ENCODE data around the gene OR4E2. TPM values are rescaled to one million over a fixed set of nuclear protein-coding genes. Genes with fewer than 3 reads are reported as not detected.

Gene OR4E2
- total and polyA plus RNA-seq, 2 experiments from 2014 or later: not detected

GRCh38 chr14:21652209-21652808 is 1.3 kb upstream of the OR4E2 start:
- no peak overlapping the region for H2AFZ ChIP-seq
- H3K9me3 ChIP-seq (ENCODE audit: low read depth): no peaks in the 10 kb centered on the region
- no peaks in the 10 kb centered on the region for H3K36me3 ChIP-seq (replicated peaks; ENCODE audit: insufficient read depth, low read depth)
- 67% methylated on average over 1 of the region's 1 CpG for WGBS (ENCODE audit: low lambda C conversion rate, missing lambda C conversion rate)
- H3K9me2 ChIP-seq (replicated peaks; ENCODE audit: insufficient read depth): no peaks in the 10 kb centered on the region
- no peak for DNase-seq (ENCODE audit: low spot score)
- H3K4me3 ChIP-seq: no peak overlapping the region
- H3K4me2 ChIP-seq: no peak overlapping the region
- H3K27ac ChIP-seq: no peak overlapping the region
- H3K27me3 ChIP-seq: no peaks in the 10 kb centered on the region
- no peaks in the 10 kb centered on the region for H3K4me1 ChIP-seq (ENCODE audit: insufficient read depth)
- TF ChIP-seq EZH2 (IDR thresholded peaks at IDR 0.05; ENCODE audit: borderline replicate concordance) (no peak), EZH2phosphoT487 (IDR thresholded peaks at IDR 0.05; ENCODE audit: low read depth, severe bottlenecking, unreplicated experiment) (no peak), CTCF (IDR thresholded peaks at IDR 0.05; ENCODE audit: poor library complexity) (no peak)
- no peaks in the 10 kb centered on the region for H3K79me2 ChIP-seq
- H4K20me1 ChIP-seq (ENCODE audit: insufficient read depth, poor library complexity, severe bottlenecking): no peaks in the 10 kb centered on the region

- H3K27ac ChIP-seq: no peak overlapping the region
- no peak for DNase-seq (ENCODE audit: low spot score)
Observed at GRCh38 chr14:21654215-21654614, 580 bp downstream of the OR4E2 start.

GRCh38 chr14:21656980-21657379 is 3.3 kb downstream of the OR4E2 start:
- WGBS (ENCODE audit: low lambda C conversion rate, missing lambda C conversion rate): 100% methylated on average over 1 of the region's 1 CpG
- no peak for DNase-seq (ENCODE audit: low spot score)
- TF ChIP-seq CTCF (IDR thresholded peaks at IDR 0.05; ENCODE audit: poor library complexity) (no peak), EZH2 (IDR thresholded peaks at IDR 0.05; ENCODE audit: borderline replicate concordance) (no peak), EZH2phosphoT487 (IDR thresholded peaks at IDR 0.05; ENCODE audit: low read depth, severe bottlenecking, unreplicated experiment) (no peak)
- Histone ChIP-seq H3K4me1 (ENCODE audit: insufficient read depth) (no peaks in the 10 kb centered on the region), H4K20me1 (ENCODE audit: insufficient read depth, poor library complexity, severe bottlenecking) (no peaks in the 10 kb centered on the region), H3K9me3 (ENCODE audit: low read depth) (no peaks in the 10 kb centered on the region), H2AFZ (no peak overlapping the region), H3K4me2 (no peak overlapping the region), H3K27ac (no peak overlapping the region), H3K27me3 (no peaks in the 10 kb centered on the region), H3K4me3 (no peak overlapping the region), H3K36me3 (replicated peaks; ENCODE audit: insufficient read depth, low read depth) (no peaks in the 10 kb centered on the region), H3K79me2 (no peaks in the 10 kb centered on the region), H3K9me2 (replicated peaks; ENCODE audit: insufficient read depth) (no peaks in the 10 kb centered on the region)

More at GRCh38 chr14:21654215-21654614, 580 bp downstream of the OR4E2 start:
- TF ChIP-seq EZH2phosphoT487 (IDR thresholded peaks at IDR 0.05; ENCODE audit: low read depth, severe bottlenecking, unreplicated experiment) (no peak), EZH2 (IDR thresholded peaks at IDR 0.05; ENCODE audit: borderline replicate concordance) (no peak), CTCF (IDR thresholded peaks at IDR 0.05; ENCODE audit: poor library complexity) (no peak)
- no peaks in the 10 kb centered on the region for H3K36me3 ChIP-seq (replicated peaks; ENCODE audit: insufficient read depth, low read depth)
- no peak overlapping the region for H3K4me3 ChIP-seq
- H3K4me2 ChIP-seq: no peak overlapping the region
- no peaks in the 10 kb centered on the region for H3K79me2 ChIP-seq
- no peaks in the 10 kb centered on the region for H3K9me3 ChIP-seq (ENCODE audit: low read depth)
- H4K20me1 ChIP-seq (ENCODE audit: insufficient read depth, poor library complexity, severe bottlenecking): no peaks in the 10 kb centered on the region
- no peak overlapping the region for H2AFZ ChIP-seq
- H3K9me2 ChIP-seq (replicated peaks; ENCODE audit: insufficient read depth): no peaks in the 10 kb centered on the region
- H3K4me1 ChIP-seq (ENCODE audit: insufficient read depth): no peaks in the 10 kb centered on the region
- no peaks in the 10 kb centered on the region for H3K27me3 ChIP-seq
- WGBS (ENCODE audit: low lambda C conversion rate, missing lambda C conversion rate): 92% methylated on average over 5 of the region's 5 CpGs
